Keratinocyte (primary cell): Measurements from ENCODE around the gene KCNQ1OT1. TPM values are rescaled to one million over a fixed set of nuclear protein-coding genes. Genes with fewer than 3 reads are reported as not detected.

Experiments used
- DNase-seq: peaks from one replicate; pipeline ENCODE4 v3.0.0-alpha.2; 2011; ENCODE audit warnings: low read depth, missing footprints, low spot score
- FAIRE-seq: peaks from 2 replicates; lab custom pipeline; 2011; peaks lifted over from hg19 to GRCh38; lab: Jason Lieb, UNC
- H2AFZ ChIP-seq: 2 replicates; pipeline ENCODE4 v1.6.0; 2012; ENCODE audit warnings: low read length, control low read depth, inconsistent platforms; ENCODE audit not compliant: control insufficient read depth
- H3K27ac ChIP-seq: 2 replicates; pipeline ENCODE4 v1.5.1; 2011; ENCODE audit warnings: low read length; ENCODE audit not compliant: control insufficient read depth, insufficient read depth
- H3K27me3 ChIP-seq: 3 replicates; pipeline ENCODE4 v1.6.0; 2011; ENCODE audit warnings: low read length; ENCODE audit not compliant: control insufficient read depth, insufficient read depth; ENCODE audit errors: extremely low read depth
- H3K36me3 ChIP-seq, 2 experiments: 2 replicates in 1 of 2; 3 replicates in 1 of 2; pipeline ENCODE4 v1.5.1; 2011; ENCODE audit warnings: low read length in 2 of 2, mild to moderate bottlenecking in 1 of 2; ENCODE audit not compliant: control insufficient read depth in 2 of 2, insufficient read depth in 2 of 2; ENCODE audit errors: extremely low read depth in 1 of 2
- H3K4me1 ChIP-seq: 3 replicates; pipeline ENCODE4 v1.5.1; 2011; ENCODE audit warnings: low read length; ENCODE audit not compliant: control insufficient read depth, insufficient read depth; ENCODE audit errors: extremely low read depth
- H3K4me2 ChIP-seq: 3 replicates; pipeline ENCODE4 v1.6.0; 2011; ENCODE audit warnings: low read depth, low read length; ENCODE audit not compliant: control insufficient read depth, insufficient read depth; ENCODE audit errors: extremely low read depth
- H3K4me3 ChIP-seq, 3 experiments: fragments of 200-600 bp in 1 of 3; sonication (generic) in 1 of 3; 2 replicates in 2 of 3; 3 replicates in 1 of 3; pipeline ENCODE4 v1.5.1; 2011 to 2016; ENCODE audit warnings: low read length in 3 of 3, mild to moderate bottlenecking in 3 of 3, control low read depth in 2 of 3, inconsistent platforms in 1 of 3, low read depth in 1 of 3, mixed read lengths in 1 of 3, mixed run types in 1 of 3, moderate library complexity in 1 of 3; ENCODE audit not compliant: control insufficient read depth in 2 of 3, insufficient read depth in 2 of 3; ENCODE audit errors: extremely low read depth in 1 of 3
- H3K79me2 ChIP-seq: 2 replicates; pipeline ENCODE4 v1.6.0; 2012; ENCODE audit warnings: low read length; ENCODE audit not compliant: control insufficient read depth, insufficient read depth
- H3K9ac ChIP-seq: 3 replicates; pipeline ENCODE4 v1.6.0; 2011; ENCODE audit warnings: low read length; ENCODE audit not compliant: control insufficient read depth, insufficient read depth; ENCODE audit errors: extremely low read depth
- H3K9me1 ChIP-seq: 3 replicates; pipeline ENCODE4 v1.6.0; 2011; ENCODE audit warnings: low read length; ENCODE audit not compliant: control insufficient read depth, insufficient read depth; ENCODE audit errors: extremely low read depth
- H3K9me3 ChIP-seq: 2 replicates; pipeline ENCODE4 v1.5.1; 2012; ENCODE audit warnings: low read depth, low read length; ENCODE audit not compliant: control insufficient read depth
- H4K20me1 ChIP-seq: 3 replicates; pipeline ENCODE4 v1.6.0; 2011; ENCODE audit warnings: low read length; ENCODE audit not compliant: control insufficient read depth, insufficient read depth; ENCODE audit errors: extremely low read depth
- CTCF ChIP-seq, 3 experiments: IDR thresholded peaks in 1 of 3; conservative IDR thresholded peaks in 1 of 3; optimal IDR thresholded peaks in 1 of 3; 2 replicates in 2 of 3; 3 replicates in 1 of 3; pipeline versions ENCODE3 to v1.5.1; 2011; ENCODE audit warnings: low read length in 3 of 3, mild to moderate bottlenecking in 3 of 3, moderate library complexity in 2 of 3, control low read depth in 1 of 3, inconsistent platforms in 1 of 3; ENCODE audit not compliant: insufficient read depth in 2 of 3; ENCODE audit errors: extremely low read depth in 1 of 3
- EZH2 ChIP-seq: IDR thresholded peaks from one replicate; pipeline ENCODE4 v1.6.1; 2012; ENCODE audit warnings: inconsistent platforms, mild to moderate bottlenecking, low read length, moderate library complexity
- dilution Hi-C: fragments of 300-500 bp; cut with MboI; formaldehyde crosslinking; loops from one replicate; pipeline ENCODE4 v1.7.0; 2020; ENCODE audit warnings: low sequenced_read_pairs; ENCODE audit not compliant: extremely low pct_ligation_motif_present
- polyA plus RNA-seq, 5 experiments: library from polyadenylated mRNA; depleted of rRNA in 3 of 5; stranded (reverse) in 3 of 5; stranded (forward) in 1 of 5; unstranded in 1 of 5; fragments of >200 nt; gene quantifications; 1 replicate in 1 of 5; 2 replicates in 3 of 5; 3 replicates in 1 of 5; pipeline versions ENCODE4 v1.2.1 to v1.2.3, GENCODE V29; 2011 to 2012; ENCODE audit warnings: missing spikeins in 2 of 5, low read depth in 1 of 5, low replicate concordance in 1 of 5

The KCNQ1OT1 gene
- polyA plus RNA-seq, 1 donor (not counting 4 experiments of a cell fraction or from before 2014, with no cell fraction given) = 0.07 TPM

GRCh38 chr11:2580571-2581001 is 119.2 kb downstream of the KCNQ1OT1 start:
- FAIRE-seq (no peak), DNase-seq (no peak)
- H3K9ac ChIP-seq = no peak overlapping the region
- dilution Hi-C loops = no loop called here
- H3K4me1 ChIP-seq = no peaks in the 10 kb centered on the region
- H3K27ac ChIP-seq = no peak overlapping the region
- no peaks in the 10 kb centered on the region for H4K20me1 ChIP-seq
- no peaks in the 10 kb centered on the region for H3K79me2 ChIP-seq
- no peak overlapping the region for H3K4me3 ChIP-seq
- H3K36me3 ChIP-seq = no peaks in the 10 kb centered on the region
- H2AFZ ChIP-seq = no peak overlapping the region
- no peaks in the 10 kb centered on the region for H3K27me3 ChIP-seq
- H3K4me2 ChIP-seq = no peak overlapping the region
- H3K9me3 ChIP-seq = no peaks in the 10 kb centered on the region
- no peaks in the 10 kb centered on the region for H3K9me1 ChIP-seq
- TF ChIP-seq CTCF (optimal IDR thresholded peaks at IDR 0.05 in 1 of 3, IDR thresholded peaks at IDR 0.05 in 1 of 3, conservative IDR thresholded peaks at IDR 0.05 in 1 of 3; ENCODE audit: extremely low read depth in 1 of 3, insufficient read depth in 2 of 3, low read length in 3 of 3) = no peak
- TF ChIP-seq EZH2 = no peak

- FAIRE-seq (no peak), DNase-seq (no peak)
- TF ChIP-seq EZH2 (no peak), CTCF (optimal IDR thresholded peaks at IDR 0.05 in 1 of 3, IDR thresholded peaks at IDR 0.05 in 1 of 3, conservative IDR thresholded peaks at IDR 0.05 in 1 of 3; ENCODE audit: extremely low read depth in 1 of 3, insufficient read depth in 2 of 3, low read length in 3 of 3) (no peak)
- no peak overlapping the region for H2AFZ ChIP-seq
- no peaks in the 10 kb centered on the region for H3K27me3 ChIP-seq
- dilution Hi-C loops = no loop called here
- no peaks in the 10 kb centered on the region for H3K9me1 ChIP-seq
- no peak overlapping the region for H3K4me3 ChIP-seq
- H3K4me2 ChIP-seq = no peak overlapping the region
- H3K36me3 ChIP-seq = no peaks in the 10 kb centered on the region
- H3K79me2 ChIP-seq = no peaks in the 10 kb centered on the region
- H3K4me1 ChIP-seq = no peaks in the 10 kb centered on the region
- H3K9me3 ChIP-seq = no peaks in the 10 kb centered on the region
- H4K20me1 ChIP-seq = no peaks in the 10 kb centered on the region
- H3K9ac ChIP-seq = no peak overlapping the region
- no peak overlapping the region for H3K27ac ChIP-seq
These were observed 119.8 kb downstream of the KCNQ1OT1 start for GRCh38 chr11:2580061-2580421.
